Measurements from ENCODE around the gene POC1B. TPM values are rescaled to one million over a fixed set of nuclear protein-coding genes. Genes with fewer than 3 reads are reported as not detected.

Gene POC1B
- total RNA-seq, 2 donors from 2014 or later: 53.8 to 64.3 TPM

GRCh38 chr12:89525305-89525823 is 483 bp downstream of the POC1B start:
- Mint-ChIP-seq H3K27me3 (ENCODE audit: low read depth) (no peaks in the 10 kb centered on the region), H3K4me3 (peak overlapping the region; percentile 84 to 97), H3K9me3 (no peaks in the 10 kb centered on the region), H3K4me1 (ENCODE audit: low read depth) (peaks cover 65% of the 10 kb centered on the region), H3K36me3 (ENCODE audit: insufficient read depth in 2 of 2) (peaks cover 3 to 19% of the 10 kb centered on the region in 2 donors), H3K27ac (peak overlapping the region; percentile 93)
- peak; percentile 33 to 44 for ATAC-seq (replicated peaks in 1 of 2)
- peak; percentile 50 to 59 for DNase-seq

- DNase-seq (peak; percentile 80 to 81), ATAC-seq (replicated peaks in 1 of 2) (peak; percentile 70 to 71)
- peaks cover 61% of the 10 kb centered on the region for H3K4me1 Mint-ChIP-seq (ENCODE audit: low read depth)
- peak within 1 kb of the TSS; percentile 96 for H3K27ac Mint-ChIP-seq
- peak within 1 kb of the TSS; percentile 84 to 97 for H3K4me3 Mint-ChIP-seq
- H3K36me3 Mint-ChIP-seq (ENCODE audit: insufficient read depth in 2 of 2): peaks cover 3 to 19% of the 10 kb centered on the region in 2 donors
- no peaks in the 10 kb centered on the region for H3K9me3 Mint-ChIP-seq
- H3K27me3 Mint-ChIP-seq (ENCODE audit: low read depth): no peaks in the 10 kb centered on the region
Observed at GRCh38 chr12:89524541-89525304, 1.1 kb downstream of the POC1B start, which contains the start of gene GALNT4. GALNT4 (minus strand) TSS chr12:89524796; CDS start chr12:89524549, 247 bp downstream.

- H3K36me3 Mint-ChIP-seq (ENCODE audit: insufficient read depth in 2 of 2): peaks cover 3 to 19% of the 10 kb centered on the region in 2 donors
- H3K27me3 Mint-ChIP-seq (ENCODE audit: low read depth): no peaks in the 10 kb centered on the region
- peak overlapping the region; percentile 96 for H3K27ac Mint-ChIP-seq
- H3K9me3 Mint-ChIP-seq: no peaks in the 10 kb centered on the region
- peak overlapping the region; percentile 84 to 97 for H3K4me3 Mint-ChIP-seq
- peaks cover 56% of the 10 kb centered on the region for H3K4me1 Mint-ChIP-seq (ENCODE audit: low read depth)
- DNase-seq: no peak
- no peak for ATAC-seq (replicated peaks in 1 of 2)
Observed at GRCh38 chr12:89523843-89524540, 1.9 kb downstream of the POC1B start.

GRCh38 chr12:89523393-89523792 is 2.5 kb downstream of the POC1B start:
- Mint-ChIP-seq H3K27ac (peak overlapping the region; percentile 96), H3K9me3 (no peaks in the 10 kb centered on the region), H3K4me3 (peak overlapping the region; percentile 84 to 97), H3K27me3 (ENCODE audit: low read depth) (no peaks in the 10 kb centered on the region), H3K36me3 (ENCODE audit: insufficient read depth in 2 of 2) (peaks cover 3 to 19% of the 10 kb centered on the region in 2 donors), H3K4me1 (ENCODE audit: low read depth) (peaks cover 52% of the 10 kb centered on the region)
- DNase-seq: no peak
- no peak for ATAC-seq (replicated peaks in 1 of 2)

GRCh38 chr12:89521364-89522223 is 4.3 kb downstream of the POC1B start:
- Mint-ChIP-seq H3K4me1 (ENCODE audit: low read depth) (peaks cover 41% of the 10 kb centered on the region), H3K9me3 (no peaks in the 10 kb centered on the region), H3K27ac (peak overlapping the region; percentile 30), H3K4me3 (peak overlapping the region; percentile 66 to 84), H3K27me3 (ENCODE audit: low read depth) (no peaks in the 10 kb centered on the region), H3K36me3 (ENCODE audit: insufficient read depth in 2 of 2) (peaks cover 3 to 19% of the 10 kb centered on the region in 2 donors)
- ATAC-seq (replicated peaks in 1 of 2) (no peak), DNase-seq (no peak)

- peak overlapping the region; percentile 17 for H3K27ac Mint-ChIP-seq
- ATAC-seq (replicated peaks in 1 of 2) (no peak), DNase-seq (no peak)
- no peaks in the 10 kb centered on the region for H3K9me3 Mint-ChIP-seq
- H3K27me3 Mint-ChIP-seq (ENCODE audit: low read depth): no peaks in the 10 kb centered on the region
- H3K4me1 Mint-ChIP-seq (ENCODE audit: low read depth): peaks cover 23% of the 10 kb centered on the region
- H3K4me3 Mint-ChIP-seq: no peak overlapping the region
- H3K36me3 Mint-ChIP-seq (ENCODE audit: insufficient read depth in 2 of 2): peaks cover 1 to 6% of the 10 kb centered on the region in 2 donors
Observed at GRCh38 chr12:89517720-89518119, 8.1 kb downstream of the POC1B start.

- ATAC-seq (replicated peaks in 1 of 2): no peak
- no peak overlapping the region for H3K4me3 Mint-ChIP-seq
- no peak overlapping the region for H3K27ac Mint-ChIP-seq
Observed at GRCh38 chr12:89516633-89517032, 9.2 kb downstream of the POC1B start.

GRCh38 chr12:89514751-89515150 is 11.1 kb downstream of the POC1B start:
- peaks cover 9% of the 10 kb centered on the region for H3K4me1 Mint-ChIP-seq (ENCODE audit: low read depth)
- no peak overlapping the region for H3K4me3 Mint-ChIP-seq
- ATAC-seq (replicated peaks in 1 of 2): peak; percentile 44 to 78
- no peaks in the 10 kb centered on the region for H3K27me3 Mint-ChIP-seq (ENCODE audit: low read depth)
- peaks cover 0 to 2% of the 10 kb centered on the region in 2 donors for H3K36me3 Mint-ChIP-seq (ENCODE audit: insufficient read depth in 2 of 2)
- H3K27ac Mint-ChIP-seq: no peak overlapping the region
- no peaks in the 10 kb centered on the region for H3K9me3 Mint-ChIP-seq
- no peak for DNase-seq

More at GRCh38 chr12:89516633-89517032, 9.2 kb downstream of the POC1B start:
- DNase-seq: no peak
- Mint-ChIP-seq H3K9me3 (no peaks in the 10 kb centered on the region), H3K27me3 (ENCODE audit: low read depth) (no peaks in the 10 kb centered on the region), H3K36me3 (ENCODE audit: insufficient read depth in 2 of 2) (peaks cover 0 to 6% of the 10 kb centered on the region in 2 donors), H3K4me1 (ENCODE audit: low read depth) (peaks cover 15% of the 10 kb centered on the region)

GRCh38 chr12:89513544-89513943 is 12.3 kb downstream of the POC1B start:
- H3K4me1 Mint-ChIP-seq (ENCODE audit: low read depth): peaks cover 9% of the 10 kb centered on the region
- H3K9me3 Mint-ChIP-seq: no peaks in the 10 kb centered on the region
- H3K27me3 Mint-ChIP-seq (ENCODE audit: low read depth): no peaks in the 10 kb centered on the region
- H3K27ac Mint-ChIP-seq: no peak overlapping the region
- H3K4me3 Mint-ChIP-seq: no peak overlapping the region
- no peak for ATAC-seq (replicated peaks in 1 of 2)
- H3K36me3 Mint-ChIP-seq (ENCODE audit: insufficient read depth in 2 of 2): peaks cover 0 to 2% of the 10 kb centered on the region in 2 donors
- no peak for DNase-seq

- no peaks in the 10 kb centered on the region for H3K9me3 Mint-ChIP-seq
- peaks cover 2 to 4% of the 10 kb centered on the region in 2 donors for H3K36me3 Mint-ChIP-seq (ENCODE audit: insufficient read depth in 2 of 2)
- DNase-seq (no peak), ATAC-seq (replicated peaks in 1 of 2) (no peak)
- no peak overlapping the region for H3K27ac Mint-ChIP-seq
- H3K27me3 Mint-ChIP-seq (ENCODE audit: low read depth): no peaks in the 10 kb centered on the region
- peaks cover 11% of the 10 kb centered on the region for H3K4me1 Mint-ChIP-seq (ENCODE audit: low read depth)
- H3K4me3 Mint-ChIP-seq: no peak overlapping the region
Observed at GRCh38 chr12:89507015-89507824, 18.6 kb downstream of the POC1B start.

GRCh38 chr12:89506050-89506449 is 19.8 kb downstream of the POC1B start:
- DNase-seq (no peak), ATAC-seq (replicated peaks in 1 of 2) (no peak)
- Mint-ChIP-seq H3K9me3 (no peaks in the 10 kb centered on the region), H3K36me3 (ENCODE audit: insufficient read depth in 2 of 2) (peaks cover 1 to 4% of the 10 kb centered on the region in 2 donors), H3K4me1 (ENCODE audit: low read depth) (peaks cover 11% of the 10 kb centered on the region), H3K27ac (no peak overlapping the region), H3K4me3 (no peak overlapping the region), H3K27me3 (ENCODE audit: low read depth) (no peaks in the 10 kb centered on the region)
